Stimulated activated naive B cell treated with anti-CD40 and anti-IgM and Interleukin-4, amounts not matched to agents 10 μg/mL and 1 μg/mL and 100 μg/mL, for 72 hours (primary cell): Measurements from ENCODE around the gene MUS81.
"Not testable (repeated sequence)": the region's sequence is repeated elsewhere in the genome, so short reads cannot be mapped to it uniquely, and the experiment has no call there.

Experiments
- ATAC-seq, 2 donors: fragments of 150-1000 bp; cut with Tn5 transposase; replicated peaks; 2 replicates each; pipeline ENCODE4 v1.10.0; 2021; ENCODE audit warnings: moderate library complexity in 1 of 2
- DNase-seq: peaks from one replicate; pipeline ENCODE4 v3.0.0; 2021
- H3K27ac Mint-ChIP-seq: one replicate; pipeline ENCODE4 v1.8.0; 2022; ENCODE audit warnings: mild to moderate bottlenecking, mixed read lengths
- H3K27me3 Mint-ChIP-seq, 2 donors: one replicate each; pipeline ENCODE4 v1.8.0; 2022; ENCODE audit warnings: mixed read lengths in 2 of 2
- H3K36me3 Mint-ChIP-seq, 2 donors: one replicate each; pipeline ENCODE4 v1.8.0; 2022; ENCODE audit warnings: mixed read lengths in 2 of 2, mild to moderate bottlenecking in 1 of 2
- H3K4me1 Mint-ChIP-seq, 2 donors: one replicate each; pipeline ENCODE4 v1.8.0; 2022; ENCODE audit warnings: mixed read lengths in 2 of 2, mild to moderate bottlenecking in 1 of 2
- H3K4me3 Mint-ChIP-seq, 2 donors: one replicate each; pipeline ENCODE4 v1.8.0; 2022; ENCODE audit warnings: mild to moderate bottlenecking in 2 of 2, mixed read lengths in 2 of 2, moderate library complexity in 1 of 2
- H3K9me3 Mint-ChIP-seq, 2 donors: one replicate each; pipeline ENCODE4 v1.8.0; 2022; ENCODE audit warnings: mixed read lengths in 2 of 2, mild to moderate bottlenecking in 1 of 2

Gene MUS81

DNA sequence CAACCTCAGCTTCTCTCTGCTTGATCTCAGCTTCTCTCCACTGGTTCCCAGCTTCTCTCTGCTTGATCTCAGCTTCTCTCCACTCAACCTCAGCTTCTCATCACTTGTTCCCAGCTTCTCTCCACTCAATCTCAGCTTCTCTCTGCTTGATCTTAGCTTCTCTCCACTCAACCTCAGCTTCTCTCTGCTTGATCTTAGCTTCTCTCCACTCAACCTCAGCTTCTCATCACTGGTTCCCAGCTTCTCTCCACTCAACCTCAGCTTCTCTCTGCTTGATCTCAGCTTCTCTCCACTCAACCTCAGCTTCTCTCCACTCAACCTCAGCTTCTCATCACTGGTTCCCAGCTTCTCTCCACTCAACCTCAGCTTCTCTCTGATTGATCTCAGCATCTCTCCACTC is 28.0 kb upstream of the MUS81 start:
- H3K36me3 Mint-ChIP-seq, H3K27ac Mint-ChIP-seq, H3K9me3 Mint-ChIP-seq, DNase-seq, ATAC-seq, H3K27me3 Mint-ChIP-seq: not testable (repeated sequence)
- H3K4me1 Mint-ChIP-seq: peaks cover 20 to 23% of the 10 kb centered on the region in 2 donors
- peak overlapping the region; percentile 2 to 10 for H3K4me3 Mint-ChIP-seq

DNA sequence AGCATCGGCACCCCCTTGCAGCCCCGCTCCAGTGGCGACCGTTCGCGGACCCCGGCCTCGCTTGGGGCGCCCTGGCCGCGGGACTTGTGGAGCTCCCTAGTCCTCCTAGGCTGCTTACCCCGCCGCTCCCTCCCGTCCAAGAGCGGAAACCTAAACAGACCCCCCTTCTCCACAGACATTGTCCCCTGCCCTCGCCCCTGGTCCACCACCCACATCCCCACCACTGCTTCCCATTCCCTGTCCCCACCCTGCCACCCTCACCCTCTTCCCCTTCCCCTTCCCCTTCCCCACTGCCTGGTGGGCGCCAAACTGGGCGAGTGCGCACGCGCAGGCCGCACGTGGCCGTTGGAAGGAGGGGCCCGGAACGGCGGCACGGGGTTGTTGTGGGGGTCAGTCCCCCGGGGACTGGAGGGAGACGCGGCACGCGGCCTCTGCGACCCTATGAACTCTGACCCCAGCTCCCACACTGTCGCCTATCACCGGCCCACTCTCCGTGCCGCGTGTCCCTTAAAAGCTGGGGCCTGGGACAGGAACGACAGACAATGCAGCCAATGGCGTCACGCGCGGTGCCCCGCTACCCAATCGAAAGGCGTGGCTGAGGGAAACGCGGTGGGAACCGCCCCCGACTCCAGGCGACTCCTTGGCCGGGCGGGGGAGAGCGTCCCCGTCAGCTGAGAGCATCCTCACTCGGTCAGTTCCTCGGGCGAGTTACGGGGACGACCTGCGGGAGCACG is 26.8 kb upstream of the MUS81 start, which contains the start of gene SNX32:
Gene SNX32 (plus strand): TSS at position 667 of the 734 bp plus-strand sequence. CDS start 103 bp downstream, outside the sequence.
- Mint-ChIP-seq H3K9me3 (peaks cover 4 to 5% of the 10 kb centered on the region in 2 donors), H3K27ac (no peak within 1 kb of the TSS), H3K4me3 (no peak within 1 kb of the TSS), H3K27me3 (peaks cover 0 to 9% of the 10 kb centered on the region in 2 donors), H3K4me1 (peaks cover 19 to 23% of the 10 kb centered on the region in 2 donors), H3K36me3 (no peaks in the 10 kb centered on the region)
- DNase-seq: peak; percentile 94
- ATAC-seq: peak; percentile 99

DNA sequence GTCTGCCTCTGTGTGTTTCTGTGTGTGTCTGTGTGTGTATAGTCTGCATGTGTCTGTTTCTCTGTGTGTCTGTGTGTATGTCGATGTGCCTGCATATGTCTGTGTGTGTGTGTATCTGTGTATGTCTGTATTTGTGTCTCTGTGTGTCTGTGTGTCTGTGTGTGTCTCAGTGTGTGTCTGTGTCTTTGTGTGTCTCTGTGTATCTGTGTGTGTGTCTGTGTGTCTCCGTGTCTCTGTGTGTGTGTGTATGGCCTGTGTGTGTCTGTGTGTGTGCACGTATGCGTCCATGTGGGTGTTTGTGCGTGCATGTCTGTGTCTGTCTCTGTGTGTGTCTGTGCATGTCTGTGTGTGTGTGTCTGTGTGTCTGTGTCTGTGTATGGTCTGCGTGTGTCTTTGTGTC is 26.0 kb upstream of the MUS81 start:
- DNase-seq (no peak), ATAC-seq (peak in 1 of 2 donors; percentile 14)
- Mint-ChIP-seq H3K9me3 (peaks cover 4 to 5% of the 10 kb centered on the region in 2 donors), H3K4me1 (peaks cover 19 to 23% of the 10 kb centered on the region in 2 donors), H3K27me3 (peaks cover 0 to 9% of the 10 kb centered on the region in 2 donors), H3K27ac (no peak overlapping the region), H3K36me3 (no peaks in the 10 kb centered on the region), H3K4me3 (no peak overlapping the region)

DNA sequence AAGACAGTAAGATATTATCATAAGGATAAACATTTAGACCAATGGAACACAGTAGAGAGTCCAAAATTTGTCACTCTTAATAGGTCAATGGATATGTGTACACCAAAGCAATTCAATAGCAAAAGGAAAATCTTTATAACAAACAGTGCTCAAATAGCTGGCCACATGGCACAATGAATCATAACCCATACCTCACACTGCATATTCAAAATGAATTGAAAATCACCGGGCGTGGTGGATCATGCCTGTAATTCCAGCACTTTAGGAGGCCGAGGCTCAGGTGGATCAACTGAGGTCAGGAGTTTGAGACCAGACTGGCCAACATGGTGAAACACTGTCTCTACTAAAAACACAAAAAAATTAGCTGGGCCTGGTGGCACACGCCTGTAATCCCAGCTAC is 18.1 kb upstream of the MUS81 start:
- H3K9me3 Mint-ChIP-seq: no peaks in the 10 kb centered on the region
- ATAC-seq (no peak), DNase-seq (no peak)
- H3K4me3 Mint-ChIP-seq: no peak overlapping the region
- no peaks in the 10 kb centered on the region for H3K4me1 Mint-ChIP-seq
- H3K27me3 Mint-ChIP-seq: no peaks in the 10 kb centered on the region
- H3K27ac Mint-ChIP-seq: no peak overlapping the region
- H3K36me3 Mint-ChIP-seq: no peaks in the 10 kb centered on the region

DNA sequence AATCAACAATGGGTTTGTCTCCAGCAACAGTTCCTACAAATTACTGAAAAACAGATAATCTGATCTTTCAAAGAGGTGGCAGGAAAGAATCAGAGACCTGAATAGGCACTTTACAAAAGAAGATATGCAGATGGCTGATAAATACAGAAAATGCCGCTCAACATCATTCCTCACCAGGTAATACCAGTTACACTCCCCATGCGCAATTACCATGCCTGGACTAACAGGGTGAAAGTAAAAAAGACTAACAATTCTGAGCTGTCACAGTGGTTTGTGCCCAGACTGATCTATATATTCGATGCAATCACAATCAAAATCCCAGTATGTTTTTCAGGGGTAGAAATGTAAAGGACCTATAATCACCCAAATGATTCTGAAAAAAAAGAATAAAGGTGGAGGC is 16.4 kb upstream of the MUS81 start:
- Mint-ChIP-seq H3K4me1 (peaks cover 0 to 2% of the 10 kb centered on the region in 2 donors), H3K27ac (no peak overlapping the region), H3K9me3 (no peaks in the 10 kb centered on the region), H3K36me3 (no peaks in the 10 kb centered on the region), H3K27me3 (no peaks in the 10 kb centered on the region), H3K4me3 (no peak overlapping the region)
- ATAC-seq (no peak), DNase-seq (no peak)

DNA sequence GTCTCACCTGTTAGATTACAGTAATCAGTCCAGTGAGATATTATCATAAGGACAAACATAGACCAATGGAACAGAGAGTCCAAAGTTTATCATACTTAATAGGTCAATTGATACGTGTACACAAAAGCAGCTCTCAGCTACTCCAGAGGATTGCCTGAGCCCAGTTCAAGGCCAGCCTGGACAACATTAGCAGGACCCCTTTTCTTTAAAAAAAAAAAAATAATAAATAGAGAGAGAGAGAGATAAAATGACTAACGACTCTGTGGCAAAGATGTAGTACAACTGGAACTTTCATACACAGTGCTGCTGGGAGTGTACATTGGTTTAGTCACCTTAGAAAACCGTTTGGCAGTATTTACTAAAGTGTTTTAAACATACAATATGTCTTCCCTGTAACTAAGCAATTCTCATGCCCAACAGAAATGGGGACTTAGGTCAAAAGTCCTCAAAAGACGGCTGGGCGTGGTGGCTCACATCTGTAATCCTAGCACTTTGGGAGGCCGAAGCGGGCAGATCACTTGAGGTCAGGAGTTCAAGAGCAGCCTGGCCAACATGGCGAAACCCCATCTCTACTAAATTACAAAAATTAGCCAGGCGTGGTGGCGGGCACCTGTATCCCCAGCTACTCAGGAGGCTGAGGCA is 15.9 kb upstream of the MUS81 start:
- H3K4me1 Mint-ChIP-seq: peaks cover 0 to 2% of the 10 kb centered on the region in 2 donors
- ATAC-seq: no peak

DNA sequence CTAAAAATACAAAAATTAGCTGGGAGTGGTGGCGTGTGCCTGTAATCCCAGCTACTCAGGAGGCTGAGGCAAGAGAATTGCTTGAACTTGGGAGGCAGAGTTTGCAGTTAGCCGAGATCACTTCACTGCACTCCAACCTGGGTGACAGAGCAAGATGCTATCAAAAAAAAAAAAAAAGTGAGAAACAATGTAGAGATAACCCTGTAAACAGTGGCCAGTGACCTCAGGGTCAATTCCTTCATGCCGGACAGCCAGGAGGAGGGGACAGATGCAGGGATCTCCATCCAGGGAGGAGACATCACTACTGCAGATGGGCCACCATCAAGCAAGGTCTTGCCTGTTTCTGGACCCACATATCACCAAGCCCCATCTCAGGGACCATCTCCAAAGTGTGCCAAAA is 12.5 kb upstream of the MUS81 start:
- peaks cover 0 to 5% of the 10 kb centered on the region in 2 donors for H3K9me3 Mint-ChIP-seq

More for the DNA sequence above, 15.9 kb upstream of the MUS81 start:
- H3K27ac Mint-ChIP-seq: no peak overlapping the region
- H3K4me3 Mint-ChIP-seq: no peak overlapping the region
- no peak for DNase-seq
- no peaks in the 10 kb centered on the region for H3K9me3 Mint-ChIP-seq
- no peaks in the 10 kb centered on the region for H3K36me3 Mint-ChIP-seq
- H3K27me3 Mint-ChIP-seq: no peaks in the 10 kb centered on the region

DNA sequence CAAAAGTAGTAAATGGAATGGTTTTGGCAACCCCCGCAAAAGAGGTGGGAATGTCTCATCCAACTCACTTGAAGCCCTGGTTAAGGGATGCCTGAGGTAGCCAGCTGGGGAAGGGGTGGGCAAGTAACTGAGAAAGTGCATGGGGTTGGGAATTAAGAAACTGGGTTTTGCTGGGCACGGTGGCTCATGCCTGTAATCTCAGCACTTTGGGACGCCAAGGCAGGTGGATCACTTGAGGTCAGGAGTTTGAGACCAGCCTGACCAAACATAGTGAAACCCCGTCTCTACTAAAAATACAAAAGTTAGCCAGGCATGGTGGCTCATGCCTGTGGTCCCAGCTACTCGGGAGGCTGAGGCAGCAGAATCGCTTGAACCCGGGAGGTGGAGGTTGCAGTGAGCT is 11.5 kb upstream of the MUS81 start:
- H3K9me3 Mint-ChIP-seq, DNase-seq, H3K27me3 Mint-ChIP-seq, ATAC-seq, H3K27ac Mint-ChIP-seq, H3K4me3 Mint-ChIP-seq: not testable (repeated sequence)
- H3K36me3 Mint-ChIP-seq: peaks cover 25 to 34% of the 10 kb centered on the region in 2 donors
- peaks cover 11 to 13% of the 10 kb centered on the region in 2 donors for H3K4me1 Mint-ChIP-seq

More for the DNA sequence above, 12.5 kb upstream of the MUS81 start:
- no peak for DNase-seq
- no peaks in the 10 kb centered on the region for H3K27me3 Mint-ChIP-seq
- ATAC-seq: no peak
- peaks cover 6 to 7% of the 10 kb centered on the region in 2 donors for H3K4me1 Mint-ChIP-seq
- no peak overlapping the region for H3K27ac Mint-ChIP-seq
- peaks cover 19 to 27% of the 10 kb centered on the region in 2 donors for H3K36me3 Mint-ChIP-seq
- no peak overlapping the region for H3K4me3 Mint-ChIP-seq

DNA sequence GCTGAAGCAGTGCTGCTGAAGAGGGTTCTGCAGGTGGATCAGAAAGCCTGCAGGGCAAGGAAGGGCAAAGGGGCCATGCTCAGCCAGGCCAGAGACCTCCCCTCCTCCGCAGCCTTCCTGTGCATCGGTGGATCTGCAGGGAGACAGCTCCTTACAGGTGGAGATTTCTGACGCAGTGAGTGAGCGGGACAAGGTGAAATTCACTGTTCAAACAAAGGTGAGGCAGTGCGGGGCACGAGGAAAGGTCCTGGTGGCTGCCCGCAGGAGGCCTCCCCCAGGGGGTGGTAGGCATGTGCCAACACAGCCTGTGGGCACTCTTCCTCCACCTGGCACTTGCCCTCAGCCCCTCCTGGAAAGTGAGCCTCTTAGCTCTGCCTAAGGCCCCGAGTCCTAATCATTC is 10.9 kb upstream of the MUS81 start:
- ATAC-seq (no peak), DNase-seq (no peak)
- Mint-ChIP-seq H3K36me3 (peaks cover 32 to 41% of the 10 kb centered on the region in 2 donors), H3K27me3 (no peaks in the 10 kb centered on the region), H3K4me3 (no peak overlapping the region), H3K27ac (peak overlapping the region; percentile 37), H3K9me3 (peaks cover 0 to 5% of the 10 kb centered on the region in 2 donors), H3K4me1 (peaks cover 15 to 20% of the 10 kb centered on the region in 2 donors)

DNA sequence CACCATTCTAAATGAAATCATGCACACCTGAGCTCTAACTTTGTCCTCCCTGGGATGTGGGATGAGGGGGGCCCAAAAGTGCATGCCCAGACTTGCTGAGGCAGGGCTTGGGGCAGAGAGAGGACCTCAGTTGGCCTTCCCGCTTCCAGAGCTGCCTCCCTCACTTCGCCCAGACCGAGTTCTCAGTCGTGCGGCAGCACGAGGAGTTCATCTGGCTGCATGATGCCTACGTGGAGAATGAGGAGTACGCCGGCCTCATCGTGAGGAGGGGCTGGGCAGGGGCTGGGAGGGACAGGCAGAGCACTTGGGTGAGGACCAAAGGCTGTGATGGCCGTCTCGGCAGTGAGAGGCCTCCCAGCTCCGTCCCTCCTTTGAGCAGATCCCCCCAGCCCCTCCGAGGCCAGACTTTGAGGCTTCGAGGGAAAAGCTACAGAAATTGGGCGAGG is 10.4 kb upstream of the MUS81 start:
- peaks cover 0 to 5% of the 10 kb centered on the region in 2 donors for H3K9me3 Mint-ChIP-seq
- H3K4me3 Mint-ChIP-seq: no peak overlapping the region
- H3K4me1 Mint-ChIP-seq: peaks cover 18 to 24% of the 10 kb centered on the region in 2 donors

DNA sequence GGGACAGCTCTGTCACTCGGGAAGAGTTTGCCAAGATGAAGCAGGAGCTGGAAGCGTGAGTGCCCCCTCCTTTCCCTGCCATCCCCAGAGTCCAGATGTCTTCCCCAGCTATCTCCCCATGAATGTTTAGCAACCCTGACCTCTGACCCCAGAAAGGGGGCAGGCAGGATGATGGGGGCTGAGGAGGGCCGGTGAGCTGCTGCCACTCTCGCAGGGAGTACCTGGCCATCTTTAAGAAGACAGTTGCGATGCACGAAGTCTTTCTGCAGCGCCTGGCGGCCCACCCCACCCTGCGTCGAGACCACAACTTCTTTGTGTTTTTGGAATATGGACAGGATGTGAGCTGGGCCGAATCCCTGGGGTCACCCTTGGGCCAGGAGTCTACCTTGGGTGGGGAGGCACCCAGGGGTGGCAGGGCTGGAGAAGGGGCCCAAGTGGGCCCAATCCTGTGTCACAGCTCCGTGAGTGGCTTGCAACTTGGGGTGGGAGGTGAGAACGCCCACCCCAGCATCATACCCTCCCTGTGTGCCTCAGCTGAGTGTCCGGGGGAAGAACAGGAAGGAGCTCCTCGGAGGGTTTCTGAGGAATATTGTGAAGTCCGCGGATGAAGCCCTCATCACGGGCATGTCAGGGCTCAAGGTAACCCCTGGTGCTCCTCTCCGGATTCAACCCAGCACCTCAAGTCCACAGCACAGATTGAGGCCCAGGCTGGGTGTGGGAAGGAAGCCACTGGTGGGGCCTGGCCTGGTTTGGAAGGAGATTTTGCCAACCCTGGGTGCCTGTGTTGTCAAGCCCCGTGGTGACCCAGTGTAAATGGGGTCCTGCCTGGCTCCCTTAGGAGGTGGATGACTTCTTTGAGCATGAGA is 9.8 kb upstream of the MUS81 start:
- ATAC-seq (peak; percentile 14 to 24), DNase-seq (no peak)
- Mint-ChIP-seq H3K36me3 (peaks cover 42 to 51% of the 10 kb centered on the region in 2 donors), H3K4me1 (peaks cover 22 to 30% of the 10 kb centered on the region in 2 donors), H3K27ac (peak overlapping the region; percentile 59), H3K27me3 (no peaks in the 10 kb centered on the region), H3K4me3 (no peak overlapping the region), H3K9me3 (peaks cover 0 to 5% of the 10 kb centered on the region in 2 donors)

More for the DNA sequence above, 10.4 kb upstream of the MUS81 start:
- DNase-seq (no peak), ATAC-seq (no peak)
- Mint-ChIP-seq H3K36me3 (peaks cover 36 to 45% of the 10 kb centered on the region in 2 donors), H3K27ac (peak overlapping the region; percentile 59), H3K27me3 (no peaks in the 10 kb centered on the region)

DNA sequence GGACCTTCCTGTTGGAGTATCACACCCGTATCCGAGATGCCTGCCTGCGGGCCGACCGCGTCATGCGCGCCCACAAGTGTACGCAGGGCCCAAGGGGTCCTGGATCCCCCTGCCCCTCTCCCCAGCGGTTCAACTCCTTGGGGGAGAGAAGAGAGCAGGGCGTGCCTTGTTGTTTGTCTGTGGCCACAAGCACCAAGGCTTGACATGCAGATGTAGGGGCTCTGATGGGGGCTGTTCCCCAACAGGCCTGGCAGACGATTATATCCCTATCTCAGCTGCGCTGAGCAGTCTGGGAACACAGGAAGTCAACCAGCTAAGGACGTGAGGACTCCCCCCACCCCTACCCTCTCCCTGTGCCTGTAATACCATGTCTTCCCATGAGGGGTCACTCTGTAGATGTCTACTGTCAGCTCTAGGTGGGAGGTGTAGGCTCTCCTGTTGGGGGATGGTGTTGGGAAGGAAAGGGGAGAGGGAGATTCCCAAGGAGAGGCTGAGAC is 9.1 kb upstream of the MUS81 start:
- ATAC-seq: peak; percentile 30 to 45
- peak overlapping the region; percentile 31 for H3K27ac Mint-ChIP-seq
- DNase-seq: no peak
- H3K27me3 Mint-ChIP-seq: no peaks in the 10 kb centered on the region
- H3K4me1 Mint-ChIP-seq: peaks cover 26 to 37% of the 10 kb centered on the region in 2 donors
- H3K9me3 Mint-ChIP-seq: peaks cover 0 to 5% of the 10 kb centered on the region in 2 donors
- peak overlapping the region in 1 of 2 donors; percentile 29 for H3K4me3 Mint-ChIP-seq
- peaks cover 45 to 58% of the 10 kb centered on the region in 2 donors for H3K36me3 Mint-ChIP-seq

DNA sequence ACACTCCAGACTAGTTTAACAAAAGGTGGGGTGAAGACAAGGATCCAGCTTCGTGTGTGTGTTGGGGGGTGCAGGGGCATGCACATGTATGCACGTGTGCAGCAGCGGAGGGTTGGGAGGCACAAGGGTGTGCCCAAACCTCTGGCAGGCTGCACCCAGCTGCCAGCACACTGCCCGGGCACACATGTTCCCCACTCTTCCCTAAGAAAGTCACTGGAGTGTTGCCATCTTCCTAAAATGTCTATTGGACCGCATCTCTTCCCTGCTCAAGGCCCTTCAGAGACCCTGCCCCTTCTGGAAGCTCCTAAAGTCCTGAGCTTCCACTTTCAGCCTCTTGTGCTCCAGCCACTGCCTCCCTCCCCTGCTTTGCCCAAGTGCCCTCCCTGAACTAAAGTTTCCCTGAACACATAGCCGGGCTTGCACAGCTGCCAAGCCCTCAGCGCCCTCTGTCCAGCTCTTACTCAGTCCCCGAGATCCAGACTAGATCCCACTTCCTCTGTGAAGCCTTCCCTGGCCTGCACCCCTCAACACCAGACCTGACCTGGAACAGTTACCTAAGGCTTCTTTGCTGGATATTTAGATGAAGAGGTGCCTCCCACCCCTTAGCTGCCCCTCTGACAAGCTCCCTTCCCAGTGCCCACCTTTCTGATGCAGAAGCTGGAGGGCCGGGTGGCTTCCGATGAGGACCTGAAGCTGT is 8.3 kb upstream of the MUS81 start:
- Mint-ChIP-seq H3K36me3 (peaks cover 53 to 67% of the 10 kb centered on the region in 2 donors), H3K9me3 (peaks cover 0 to 5% of the 10 kb centered on the region in 2 donors), H3K27ac (peak overlapping the region; percentile 75), H3K27me3 (no peaks in the 10 kb centered on the region), H3K4me1 (peaks cover 32 to 45% of the 10 kb centered on the region in 2 donors), H3K4me3 (peak overlapping the region; percentile 1 to 39)
- ATAC-seq (peak in 1 of 2 donors; percentile 3), DNase-seq (no peak)
